ENCODE measurements around the gene LRRC57. TPM values are rescaled to one million over a fixed set of nuclear protein-coding genes. Genes with fewer than 3 reads are reported as not detected.

LRRC57 gene
- total RNA-seq, 1 donor from 2014 or later = 14.7 TPM

DNA sequence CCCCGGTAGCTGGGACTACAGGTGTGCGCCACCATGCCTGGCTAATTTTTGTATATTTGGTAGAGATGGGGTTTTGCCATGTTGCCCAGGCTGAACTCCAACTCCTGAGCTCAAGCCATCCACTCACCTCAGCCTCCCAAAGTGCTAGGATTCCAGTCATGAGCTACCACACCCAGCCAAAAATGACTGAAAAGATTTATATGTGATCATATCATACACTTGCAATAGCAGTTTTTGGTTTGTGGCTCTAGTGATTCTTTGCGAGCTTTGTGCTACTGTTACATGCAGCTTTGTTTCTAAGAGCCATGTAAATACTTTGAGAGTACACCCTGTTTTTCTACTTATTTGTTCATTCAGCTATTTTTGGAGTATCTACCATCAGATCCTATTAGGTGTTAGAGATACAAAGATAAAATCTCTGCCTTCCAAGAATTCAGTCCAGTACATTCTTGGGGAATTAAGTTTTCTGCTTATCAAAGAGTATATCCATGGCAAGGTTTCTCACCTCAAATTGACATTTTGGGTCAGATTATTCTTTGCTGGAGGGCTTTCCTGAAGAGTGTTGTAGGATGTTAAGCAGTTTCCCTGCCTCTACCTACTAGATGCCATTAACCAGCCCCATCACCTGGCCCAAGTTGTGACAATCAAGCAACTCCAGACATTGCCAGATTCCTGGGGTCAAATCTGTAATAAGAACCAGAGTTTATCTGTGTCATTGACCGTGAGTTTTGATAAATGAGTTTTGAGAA is 38.2 kb downstream of the LRRC57 start:
- TF ChIP-seq, protein P1, sequence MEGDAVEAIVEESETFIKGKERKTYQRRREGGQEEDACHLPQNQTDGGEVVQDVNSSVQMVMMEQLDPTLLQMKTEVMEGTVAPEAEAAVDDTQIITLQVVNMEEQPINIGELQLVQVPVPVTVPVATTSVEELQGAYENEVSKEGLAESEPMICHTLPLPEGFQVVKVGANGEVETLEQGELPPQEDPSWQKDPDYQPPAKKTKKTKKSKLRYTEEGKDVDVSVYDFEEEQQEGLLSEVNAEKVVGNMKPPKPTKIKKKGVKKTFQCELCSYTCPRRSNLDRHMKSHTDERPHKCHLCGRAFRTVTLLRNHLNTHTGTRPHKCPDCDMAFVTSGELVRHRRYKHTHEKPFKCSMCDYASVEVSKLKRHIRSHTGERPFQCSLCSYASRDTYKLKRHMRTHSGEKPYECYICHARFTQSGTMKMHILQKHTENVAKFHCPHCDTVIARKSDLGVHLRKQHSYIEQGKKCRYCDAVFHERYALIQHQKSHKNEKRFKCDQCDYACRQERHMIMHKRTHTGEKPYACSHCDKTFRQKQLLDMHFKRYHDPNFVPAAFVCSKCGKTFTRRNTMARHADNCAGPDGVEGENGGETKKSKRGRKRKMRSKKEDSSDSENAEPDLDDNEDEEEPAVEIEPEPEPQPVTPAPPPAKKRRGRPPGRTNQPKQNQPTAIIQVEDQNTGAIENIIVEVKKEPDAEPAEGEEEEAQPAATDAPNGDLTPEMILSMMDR (conservative IDR thresholded peaks at IDR 0.05; ENCODE audit: low read depth, low read length) = no peak
- H3K4me3 ChIP-seq (ENCODE audit: low read depth, low read length) = no peak overlapping the region
- DNase-seq (ENCODE audit: low read depth) = no peak

DNA sequence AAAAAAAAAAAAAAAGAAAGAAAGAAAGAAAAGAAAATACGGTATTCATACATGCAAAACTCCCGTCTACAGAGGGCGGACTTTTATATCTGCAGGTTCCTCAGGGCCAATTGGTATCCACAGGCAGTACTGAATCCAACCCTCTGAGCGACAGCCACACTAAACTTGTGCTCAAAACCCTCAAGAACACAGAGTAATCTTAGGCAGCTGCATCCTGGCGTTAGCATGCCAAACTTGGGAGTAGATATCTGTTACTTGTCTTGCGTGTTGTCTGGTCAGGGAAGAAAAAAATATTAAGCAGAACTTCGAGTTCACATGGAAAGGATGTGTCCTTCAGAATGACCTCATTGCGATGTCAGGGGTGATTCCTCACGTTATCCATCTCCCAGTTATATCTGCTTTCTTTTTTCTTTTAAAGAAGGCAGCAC is 40.3 kb downstream of the LRRC57 start:
- TF ChIP-seq, protein P1 (conservative IDR thresholded peaks at IDR 0.05; ENCODE audit: low read depth, low read length) = no peak
- DNase-seq (ENCODE audit: low read depth) = no peak
- H3K4me3 ChIP-seq (ENCODE audit: low read depth, low read length) = no peak overlapping the region

DNA sequence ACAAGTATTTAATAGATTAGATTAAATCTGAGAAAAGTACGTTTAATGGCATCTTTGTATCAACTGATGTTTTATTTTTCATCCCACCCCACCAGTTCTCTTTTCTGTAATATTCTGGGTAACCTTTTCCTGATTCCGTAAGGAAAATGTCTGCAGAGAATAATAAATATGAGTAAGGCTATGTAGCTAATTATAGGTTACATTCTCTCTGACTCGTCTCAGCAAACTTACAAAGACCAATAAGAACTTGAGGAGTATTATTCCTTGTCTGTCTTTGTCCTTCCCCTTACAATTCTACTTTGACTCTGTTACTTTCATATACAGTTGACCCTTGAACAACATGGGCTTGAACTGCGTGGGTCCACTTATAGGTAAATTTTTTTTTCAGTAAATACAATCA is 41.1 kb downstream of the LRRC57 start:
- no peak for DNase-seq (ENCODE audit: low read depth)
- TF ChIP-seq, protein P1 (conservative IDR thresholded peaks at IDR 0.05; ENCODE audit: low read depth, low read length) = no peak
- H3K4me3 ChIP-seq (ENCODE audit: low read depth, low read length) = no peak overlapping the region

DNA sequence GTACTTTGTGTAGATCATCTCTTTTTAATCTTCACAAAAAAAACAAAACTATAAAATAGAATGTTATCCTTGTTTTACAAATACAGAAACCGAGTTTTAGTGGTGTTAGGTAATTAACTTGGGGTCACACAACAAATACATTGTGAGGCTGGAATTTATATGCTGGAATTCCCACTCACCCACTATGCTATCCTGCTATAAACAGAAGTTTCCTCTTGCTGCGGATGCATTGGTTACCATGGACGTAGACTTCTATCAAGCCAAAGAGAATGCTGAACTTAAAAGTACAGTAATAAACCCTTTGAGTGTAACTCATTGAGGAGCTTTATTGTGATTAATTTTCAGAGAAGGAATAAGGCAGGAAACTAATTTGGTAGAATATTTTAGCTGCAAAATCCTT is 44.0 kb downstream of the LRRC57 start:
- DNase-seq (ENCODE audit: low read depth) = no peak
- no peak overlapping the region for H3K4me3 ChIP-seq (ENCODE audit: low read depth, low read length)
- TF ChIP-seq, protein P1 (conservative IDR thresholded peaks at IDR 0.05; ENCODE audit: low read depth, low read length) = no peak

DNA sequence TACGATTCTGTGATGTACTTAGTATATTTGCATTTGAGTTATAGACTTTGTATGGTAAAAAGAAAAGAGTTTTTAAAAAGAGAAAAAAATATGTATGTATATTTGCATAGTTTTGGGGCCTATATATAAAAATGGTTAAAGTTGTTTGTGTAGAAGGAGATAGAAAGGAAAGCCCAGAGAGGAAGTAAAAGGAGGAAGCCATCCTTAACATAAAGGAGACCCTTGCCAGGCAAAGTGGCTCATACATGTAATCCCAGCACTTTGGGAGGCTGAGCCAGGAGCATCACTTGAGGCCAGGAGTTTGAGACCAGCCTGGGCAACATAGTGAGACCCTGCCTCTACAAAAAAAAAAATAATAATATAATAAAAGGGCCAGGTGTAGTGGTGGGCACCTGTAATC is 44.8 kb downstream of the LRRC57 start:
- TF ChIP-seq, protein P1 (conservative IDR thresholded peaks at IDR 0.05; ENCODE audit: low read depth, low read length) = no peak
- H3K4me3 ChIP-seq (ENCODE audit: low read depth, low read length) = no peak overlapping the region
- DNase-seq (ENCODE audit: low read depth) = no peak

DNA sequence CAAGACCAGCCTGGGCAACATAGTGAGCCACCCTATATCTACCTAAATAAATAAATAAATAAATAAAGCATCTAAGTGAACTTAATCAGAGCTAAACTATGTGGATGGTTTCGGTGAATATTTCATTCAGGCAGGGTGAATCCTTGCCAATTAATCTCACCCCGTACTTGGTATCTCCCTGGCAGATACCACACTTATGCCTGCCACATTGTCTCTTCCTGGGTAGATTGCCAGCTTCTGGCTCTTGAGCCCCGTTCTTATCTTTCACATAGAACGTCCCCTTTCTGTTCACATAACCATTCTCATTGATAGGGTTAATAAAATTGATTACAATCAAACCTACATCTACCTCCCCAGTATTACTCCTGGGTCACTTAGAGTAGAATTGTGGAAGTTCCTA is 46.1 kb downstream of the LRRC57 start:
- no peak for DNase-seq (ENCODE audit: low read depth)
- TF ChIP-seq, protein P1 (conservative IDR thresholded peaks at IDR 0.05; ENCODE audit: low read depth, low read length) = no peak
- no peak overlapping the region for H3K4me3 ChIP-seq (ENCODE audit: low read depth, low read length)
